Osteoblast (primary cell): ENCODE results near the gene OSBPL1A. TPM values are rescaled to one million over a fixed set of nuclear protein-coding genes. Genes with fewer than 3 reads are reported as not detected.

Experiments
- DNase-seq: peaks from one replicate; pipeline ENCODE4 v3.0.0; 2011; ENCODE audit warnings: low spot score, mixed read lengths; ENCODE audit not compliant: insufficient read length; ENCODE audit errors: missing footprints
- H2AFZ ChIP-seq: 2 replicates; pipeline ENCODE4 v1.6.0; 2011; ENCODE audit warnings: mild to moderate bottlenecking, low read length
- H3K27ac ChIP-seq: 2 replicates; pipeline ENCODE4 v1.5.1; 2011; ENCODE audit warnings: mild to moderate bottlenecking, low read depth, low read length, moderate library complexity
- H3K27me3 ChIP-seq: 2 replicates; pipeline ENCODE4 v1.6.0; 2012; ENCODE audit warnings: mild to moderate bottlenecking, control low read depth, inconsistent platforms, low read length, moderate library complexity; ENCODE audit not compliant: insufficient read depth
- H3K36me3 ChIP-seq: 2 replicates; pipeline ENCODE4 v1.5.1; 2011; ENCODE audit warnings: mild to moderate bottlenecking, low read length, control low read depth, moderate library complexity; ENCODE audit not compliant: insufficient read depth
- H3K4me1 ChIP-seq: 2 replicates; pipeline ENCODE4 v1.5.1; 2011; ENCODE audit warnings: mild to moderate bottlenecking, low read length, control low read depth, moderate library complexity; ENCODE audit not compliant: insufficient read depth
- H3K4me2 ChIP-seq: 2 replicates; pipeline ENCODE4 v1.6.0; 2011; ENCODE audit warnings: mild to moderate bottlenecking, low read length; ENCODE audit not compliant: insufficient read depth
- H3K4me3 ChIP-seq: fragments of 200-600 bp; sonication (generic); 3 replicates; pipeline ENCODE4 v1.5.1; 2012; ENCODE audit warnings: mild to moderate bottlenecking, low read length, inconsistent platforms; ENCODE audit not compliant: insufficient read depth
- H3K79me2 ChIP-seq: 2 replicates; pipeline ENCODE4 v1.6.0; 2012; ENCODE audit warnings: mild to moderate bottlenecking, low read length, control low read depth, inconsistent platforms; ENCODE audit not compliant: insufficient read depth
- H3K9me3 ChIP-seq: 2 replicates; pipeline ENCODE4 v1.5.1; 2011; ENCODE audit warnings: low read depth, low read length, control low read depth
- H4K20me1 ChIP-seq: 2 replicates; pipeline ENCODE4 v1.6.0; 2012; ENCODE audit warnings: mild to moderate bottlenecking, low read length, control low read depth; ENCODE audit not compliant: insufficient read depth
- CTCF ChIP-seq: IDR thresholded peaks from 2 replicates; pipeline ENCODE4 v1.5.1; 2011; ENCODE audit warnings: mild to moderate bottlenecking, low read depth, low read length, moderate library complexity; ENCODE audit errors: extremely low read depth
- total RNA-seq: library from RNA; depleted of rRNA; stranded (reverse); fragments of >200 nt; gene quantifications from 2 replicates; pipeline ENCODE4 v1.2.3, GENCODE V29; 2012

The OSBPL1A gene
- total RNA-seq, 1 donor, result 51.8 TPM

DNA sequence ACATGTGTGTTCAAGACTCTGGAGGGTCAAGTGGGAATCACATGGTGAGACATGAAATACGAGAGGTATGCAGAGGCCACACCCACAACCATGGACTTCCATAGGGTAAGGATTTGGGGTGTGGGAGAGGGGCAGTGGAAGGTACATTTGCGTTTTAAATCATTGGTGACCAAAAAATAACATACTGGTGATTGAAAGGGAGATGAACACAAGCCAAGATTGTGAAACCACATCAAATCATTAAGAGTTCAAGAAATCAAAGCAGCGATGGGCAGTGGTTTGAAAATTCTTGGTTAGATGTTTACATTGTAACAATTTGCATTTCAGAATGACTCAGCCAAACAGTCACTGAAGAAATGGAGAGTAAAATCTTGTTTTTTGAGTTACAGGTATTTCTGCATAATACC lies 260.7 kb downstream of the OSBPL1A start:
- no peaks in the 10 kb centered on the region for H3K9me3 ChIP-seq
- no peak overlapping the region for H3K4me3 ChIP-seq
- no peak overlapping the region for H3K27ac ChIP-seq
- no peak for TF ChIP-seq CTCF
- no peaks in the 10 kb centered on the region for H4K20me1 ChIP-seq
- H2AFZ ChIP-seq, result no peak overlapping the region
- peaks cover 14% of the 10 kb centered on the region for H3K36me3 ChIP-seq
- no peak overlapping the region for H3K4me2 ChIP-seq
- no peak for DNase-seq
- no peaks in the 10 kb centered on the region for H3K79me2 ChIP-seq
- H3K4me1 ChIP-seq, result peaks cover 10% of the 10 kb centered on the region
- no peaks in the 10 kb centered on the region for H3K27me3 ChIP-seq

GRCh38 chr18:24130494-24130893 lies 267.1 kb downstream of the OSBPL1A start:
- no peak overlapping the region for H3K4me2 ChIP-seq
- H3K36me3 ChIP-seq, result peaks cover 19% of the 10 kb centered on the region

GRCh38 chr18:24128700-24129099 lies 268.9 kb downstream of the OSBPL1A start:
- no peak overlapping the region for H3K4me3 ChIP-seq
- H3K4me1 ChIP-seq, result peaks cover 5% of the 10 kb centered on the region
- peaks cover 19% of the 10 kb centered on the region for H3K36me3 ChIP-seq
- no peak overlapping the region for H2AFZ ChIP-seq
- no peaks in the 10 kb centered on the region for H3K27me3 ChIP-seq
- H4K20me1 ChIP-seq, result no peaks in the 10 kb centered on the region
- H3K79me2 ChIP-seq, result no peaks in the 10 kb centered on the region
- H3K27ac ChIP-seq, result no peak overlapping the region
- no peaks in the 10 kb centered on the region for H3K9me3 ChIP-seq
- no peak for TF ChIP-seq CTCF
- no peak overlapping the region for H3K4me2 ChIP-seq
- DNase-seq, result no peak

More at GRCh38 chr18:24130494-24130893, 267.1 kb downstream of the OSBPL1A start:
- H3K27me3 ChIP-seq, result no peaks in the 10 kb centered on the region
- no peak overlapping the region for H3K27ac ChIP-seq
- no peaks in the 10 kb centered on the region for H3K79me2 ChIP-seq
- DNase-seq, result no peak
- no peak overlapping the region for H2AFZ ChIP-seq
- no peak overlapping the region for H3K4me3 ChIP-seq
- no peaks in the 10 kb centered on the region for H4K20me1 ChIP-seq
- H3K9me3 ChIP-seq, result no peaks in the 10 kb centered on the region
- no peak for TF ChIP-seq CTCF
- H3K4me1 ChIP-seq, result peaks cover 5% of the 10 kb centered on the region

- no peak overlapping the region for H3K4me3 ChIP-seq
- peaks cover 5% of the 10 kb centered on the region for H3K4me1 ChIP-seq
- H3K9me3 ChIP-seq, result no peaks in the 10 kb centered on the region
- no peak overlapping the region for H3K27ac ChIP-seq
- no peak overlapping the region for H2AFZ ChIP-seq
- no peaks in the 10 kb centered on the region for H3K79me2 ChIP-seq
- TF ChIP-seq CTCF, result no peak
- no peaks in the 10 kb centered on the region for H4K20me1 ChIP-seq
- H3K4me2 ChIP-seq, result no peak overlapping the region
- peaks cover 13% of the 10 kb centered on the region for H3K36me3 ChIP-seq
- no peak for DNase-seq
- no peaks in the 10 kb centered on the region for H3K27me3 ChIP-seq
These were observed 269.9 kb downstream of the OSBPL1A start for GRCh38 chr18:24127735-24128134.
